Neural crest cell (in vitro differentiated cells): ENCODE results near the gene GRIP2. TPM values are rescaled to one million over a fixed set of nuclear protein-coding genes. Genes with fewer than 3 reads are reported as not detected.

ENCODE experiments used
- DNase-seq: peaks from one replicate; pipeline ENCODE4 v3.0.0; 2021; ENCODE audit warnings: low read depth, mixed read lengths, low spot score
- H3K27ac Mint-ChIP-seq: one replicate; pipeline ENCODE4 v1.8.0; 2021; ENCODE audit warnings: mild to moderate bottlenecking, mixed read lengths; ENCODE audit not compliant: unreplicated experiment
- H3K27me3 Mint-ChIP-seq: 2 replicates; pipeline ENCODE4 v1.8.0; 2021; ENCODE audit warnings: low read depth, mild to moderate bottlenecking, mixed read lengths
- H3K36me3 Mint-ChIP-seq: 2 replicates; pipeline ENCODE4 v1.8.0; 2021; ENCODE audit warnings: low read depth, mild to moderate bottlenecking, mixed read lengths
- H3K4me1 Mint-ChIP-seq: 2 replicates; pipeline ENCODE4 v1.8.0; 2021; ENCODE audit warnings: mixed read lengths
- H3K4me3 Mint-ChIP-seq: one replicate; pipeline ENCODE4 v1.8.0; 2021; ENCODE audit warnings: mild to moderate bottlenecking, mixed read lengths
- H3K9me3 Mint-ChIP-seq: 2 replicates; pipeline ENCODE4 v1.8.0; 2021; ENCODE audit warnings: mixed read lengths
- CTCF ChIP-seq: fragments of 200-600 bp; sonication (generic); conservative IDR thresholded peaks from 2 replicates; pipeline ENCODE4 v1.5.0; 2021; ENCODE audit warnings: antibody characterized with exemption, mild to moderate bottlenecking
- total RNA-seq: library from RNA; stranded (reverse); gene quantifications from 2 replicates; pipeline ENCODE4 v1.2.1, GENCODE V29; 2021

The GRIP2 gene
- total RNA-seq, 1 donor from 2014 or later = 3.2 TPM

GRCh38 chr3:14508505-14508819, 31.7 kb downstream of the GRIP2 start:
- Mint-ChIP-seq H3K27ac (no peak overlapping the region), H3K9me3 (no peaks in the 10 kb centered on the region)
- no peak for DNase-seq

GRCh38 chr3:14507757-14508504, 32.2 kb downstream of the GRIP2 start:
- no peak overlapping the region for H3K27ac Mint-ChIP-seq
- H3K36me3 Mint-ChIP-seq = peaks cover 5% of the 10 kb centered on the region
- H3K9me3 Mint-ChIP-seq = peaks cover 5% of the 10 kb centered on the region
- H3K27me3 Mint-ChIP-seq = no peaks in the 10 kb centered on the region
- no peak for DNase-seq
- no peak for TF ChIP-seq CTCF
- no peak overlapping the region for H3K4me3 Mint-ChIP-seq
- H3K4me1 Mint-ChIP-seq = peaks cover 16% of the 10 kb centered on the region

More at GRCh38 chr3:14508505-14508819, 31.7 kb downstream of the GRIP2 start:
- peaks cover 16% of the 10 kb centered on the region for H3K4me1 Mint-ChIP-seq
- H3K36me3 Mint-ChIP-seq = no peaks in the 10 kb centered on the region
- H3K4me3 Mint-ChIP-seq = no peak overlapping the region
- TF ChIP-seq CTCF = no peak
- H3K27me3 Mint-ChIP-seq = no peaks in the 10 kb centered on the region

GRCh38 chr3:14507305-14507741, 32.8 kb downstream of the GRIP2 start:
- no peak for DNase-seq
- Mint-ChIP-seq H3K27ac (no peak overlapping the region), H3K4me3 (no peak overlapping the region), H3K4me1 (peaks cover 16% of the 10 kb centered on the region), H3K27me3 (no peaks in the 10 kb centered on the region), H3K9me3 (peaks cover 6% of the 10 kb centered on the region), H3K36me3 (peaks cover 6% of the 10 kb centered on the region)
- TF ChIP-seq CTCF = no peak

GRCh38 chr3:14506626-14507304, 33.4 kb downstream of the GRIP2 start:
- Mint-ChIP-seq H3K4me3 (no peak overlapping the region), H3K27me3 (no peaks in the 10 kb centered on the region), H3K4me1 (peaks cover 12% of the 10 kb centered on the region), H3K9me3 (peaks cover 6% of the 10 kb centered on the region), H3K36me3 (peaks cover 6% of the 10 kb centered on the region), H3K27ac (no peak overlapping the region)
- no peak for TF ChIP-seq CTCF
- DNase-seq = no peak

- H3K4me3 Mint-ChIP-seq = no peak overlapping the region
- TF ChIP-seq CTCF = no peak
- no peaks in the 10 kb centered on the region for H3K27me3 Mint-ChIP-seq
- H3K36me3 Mint-ChIP-seq = peaks cover 6% of the 10 kb centered on the region
- peaks cover 7% of the 10 kb centered on the region for H3K9me3 Mint-ChIP-seq
- no peak overlapping the region for H3K27ac Mint-ChIP-seq
- no peak for DNase-seq
- peaks cover 11% of the 10 kb centered on the region for H3K4me1 Mint-ChIP-seq
Observed at GRCh38 chr3:14505803-14506500, 34.2 kb downstream of the GRIP2 start.
